ENCODE data around the gene GPR158. TPM values are rescaled to one million over a fixed set of nuclear protein-coding genes. Genes with fewer than 3 reads are reported as not detected.
"Not testable (repeated sequence)": the region's sequence is repeated elsewhere in the genome, so short reads cannot be mapped to it uniquely, and the experiment has no call there.

The GPR158 gene, protein sequence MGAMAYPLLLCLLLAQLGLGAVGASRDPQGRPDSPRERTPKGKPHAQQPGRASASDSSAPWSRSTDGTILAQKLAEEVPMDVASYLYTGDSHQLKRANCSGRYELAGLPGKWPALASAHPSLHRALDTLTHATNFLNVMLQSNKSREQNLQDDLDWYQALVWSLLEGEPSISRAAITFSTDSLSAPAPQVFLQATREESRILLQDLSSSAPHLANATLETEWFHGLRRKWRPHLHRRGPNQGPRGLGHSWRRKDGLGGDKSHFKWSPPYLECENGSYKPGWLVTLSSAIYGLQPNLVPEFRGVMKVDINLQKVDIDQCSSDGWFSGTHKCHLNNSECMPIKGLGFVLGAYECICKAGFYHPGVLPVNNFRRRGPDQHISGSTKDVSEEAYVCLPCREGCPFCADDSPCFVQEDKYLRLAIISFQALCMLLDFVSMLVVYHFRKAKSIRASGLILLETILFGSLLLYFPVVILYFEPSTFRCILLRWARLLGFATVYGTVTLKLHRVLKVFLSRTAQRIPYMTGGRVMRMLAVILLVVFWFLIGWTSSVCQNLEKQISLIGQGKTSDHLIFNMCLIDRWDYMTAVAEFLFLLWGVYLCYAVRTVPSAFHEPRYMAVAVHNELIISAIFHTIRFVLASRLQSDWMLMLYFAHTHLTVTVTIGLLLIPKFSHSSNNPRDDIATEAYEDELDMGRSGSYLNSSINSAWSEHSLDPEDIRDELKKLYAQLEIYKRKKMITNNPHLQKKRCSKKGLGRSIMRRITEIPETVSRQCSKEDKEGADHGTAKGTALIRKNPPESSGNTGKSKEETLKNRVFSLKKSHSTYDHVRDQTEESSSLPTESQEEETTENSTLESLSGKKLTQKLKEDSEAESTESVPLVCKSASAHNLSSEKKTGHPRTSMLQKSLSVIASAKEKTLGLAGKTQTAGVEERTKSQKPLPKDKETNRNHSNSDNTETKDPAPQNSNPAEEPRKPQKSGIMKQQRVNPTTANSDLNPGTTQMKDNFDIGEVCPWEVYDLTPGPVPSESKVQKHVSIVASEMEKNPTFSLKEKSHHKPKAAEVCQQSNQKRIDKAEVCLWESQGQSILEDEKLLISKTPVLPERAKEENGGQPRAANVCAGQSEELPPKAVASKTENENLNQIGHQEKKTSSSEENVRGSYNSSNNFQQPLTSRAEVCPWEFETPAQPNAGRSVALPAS (N-terminal part only)
- polyA plus RNA-seq (ENCODE audit: insufficient read length in 3 of 3), result under 1 TPM; 0.17 to 0.52 (median 0.20) TPM
- long read RNA-seq, donor 1, result 0 reads
- long read RNA-seq, donor 2, result 0 reads
- long read RNA-seq, donor 3, result 0 reads
- long read RNA-seq, donor 4, result 0 reads
- long read RNA-seq, donor 5, result 0 reads
- long read RNA-seq, donor 6, result 0 reads
- long read RNA-seq, donor 7, result 0 reads
- long read RNA-seq, donor 8, result 0 reads
- long read RNA-seq, donor 9, result 0 reads
- long read RNA-seq, donor 10, result 0 reads
- long read RNA-seq, donor 11, result 0 reads
- long read RNA-seq, donor 12, result 0 reads
- long read RNA-seq, donor 13, result 0 reads
- long read RNA-seq, donor 14, result 0 reads
- long read RNA-seq, donor 15, result 0 reads
- long read RNA-seq, donor 16, result 0 reads

- DNase-seq, result peak; percentile 95
Measured at GRCh38 chr10:25174461-25175230, at the start of gene GPR158. Gene GPR158 (plus strand): TSS chr10:25175001. CDS start chr10:25175421, 420 bp downstream.

GRCh38 chr10:25125201-25125611 lies 49.6 kb upstream of the GPR158 start:
- peak; percentile 87 for DNase-seq

- DNase-seq, result no peak
Measured at GRCh38 chr10:25129592-25129991, 45.2 kb upstream of the GPR158 start.

- no peak for DNase-seq
Measured at GRCh38 chr10:25130906-25131305, 43.9 kb upstream of the GPR158 start.

- DNase-seq, result no peak
Measured at GRCh38 chr10:25142116-25142864, 32.5 kb upstream of the GPR158 start.

- DNase-seq, result no peak
Measured at GRCh38 chr10:25157650-25158049, 17.2 kb upstream of the GPR158 start.

- no peak for DNase-seq
Measured at GRCh38 chr10:25159591-25159990, 15.2 kb upstream of the GPR158 start.

DNA sequence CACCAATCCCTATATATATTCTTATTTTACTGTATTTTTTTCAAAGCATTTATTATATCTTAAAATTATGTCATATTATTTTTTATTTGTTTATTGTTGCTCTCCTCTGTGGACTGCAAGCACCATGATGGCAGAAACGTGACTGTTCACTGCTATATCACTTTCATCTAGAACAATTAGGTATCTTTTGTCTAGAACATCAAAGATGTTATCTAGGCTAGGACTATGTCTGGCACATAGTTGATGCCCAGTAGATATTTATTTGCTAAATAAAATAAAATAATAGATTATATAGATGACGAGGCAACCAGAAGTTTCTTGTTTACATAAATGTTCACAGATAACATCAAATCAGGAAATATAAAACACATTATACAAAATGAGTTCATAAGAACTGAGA lies 12.4 kb upstream of the GPR158 start:
- DNase-seq, result no peak

- DNase-seq, result not testable (repeated sequence)
Measured at GRCh38 chr10:25163464-25163863, 11.3 kb upstream of the GPR158 start.

DNA sequence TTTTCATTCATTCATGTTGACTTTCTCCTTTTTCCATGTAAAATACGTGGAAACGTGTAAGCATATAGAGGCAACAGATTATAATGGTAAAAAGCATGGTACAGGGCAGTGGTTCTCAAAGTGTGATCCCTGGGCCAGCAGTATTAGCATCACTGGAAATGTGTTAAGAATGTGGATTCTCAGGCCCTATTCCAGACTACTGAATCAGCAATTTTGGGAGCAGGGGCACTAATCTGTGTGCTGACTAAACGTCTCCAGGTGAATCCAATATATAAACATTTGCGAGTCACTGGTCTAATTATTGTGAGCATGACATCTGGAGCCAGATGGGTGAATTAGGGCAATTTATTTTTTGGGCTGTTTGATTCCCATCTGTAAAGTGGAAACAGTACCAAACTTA lies 5.1 kb upstream of the GPR158 start:
- no peak for DNase-seq

- no peak for DNase-seq
Measured at GRCh38 chr10:25170627-25171026, 4.2 kb upstream of the GPR158 start.

DNA sequence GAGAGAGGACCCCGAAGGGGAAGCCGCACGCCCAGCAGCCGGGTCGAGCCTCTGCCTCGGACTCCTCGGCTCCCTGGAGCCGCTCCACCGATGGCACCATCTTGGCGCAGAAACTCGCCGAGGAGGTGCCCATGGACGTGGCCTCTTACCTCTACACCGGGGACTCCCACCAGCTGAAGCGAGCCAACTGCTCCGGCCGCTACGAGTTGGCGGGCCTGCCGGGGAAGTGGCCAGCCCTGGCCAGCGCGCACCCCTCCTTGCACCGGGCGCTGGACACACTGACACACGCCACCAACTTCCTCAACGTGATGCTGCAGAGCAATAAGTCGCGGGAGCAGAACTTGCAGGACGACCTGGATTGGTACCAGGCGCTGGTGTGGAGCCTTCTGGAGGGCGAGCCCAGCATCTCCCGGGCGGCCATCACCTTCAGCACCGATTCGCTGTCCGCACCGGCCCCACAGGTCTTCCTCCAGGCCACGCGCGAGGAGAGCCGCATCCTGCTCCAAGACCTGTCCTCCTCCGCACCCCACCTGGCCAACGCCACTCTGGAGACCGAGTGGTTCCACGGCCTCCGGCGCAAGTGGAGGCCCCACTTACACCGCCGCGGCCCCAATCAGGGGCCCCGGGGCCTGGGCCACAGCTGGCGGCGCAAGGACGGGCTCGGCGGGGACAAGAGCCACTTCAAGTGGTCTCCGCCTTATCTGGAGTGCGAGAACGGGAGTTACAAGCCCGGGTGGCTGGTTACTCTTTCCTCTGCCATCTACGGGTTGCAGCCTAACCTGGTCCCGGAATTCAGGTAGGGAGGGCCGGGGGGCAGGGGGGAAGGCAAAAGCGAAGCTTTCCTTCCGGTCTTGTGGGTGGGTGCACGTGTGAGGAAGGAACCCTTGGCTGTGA lies 973 bp downstream of the GPR158 start:
- DNase-seq, result peak; percentile 30

- no peak for DNase-seq
Measured at GRCh38 chr10:25176421-25176968, 1.7 kb downstream of the GPR158 start.

- DNase-seq, result no peak
Measured at GRCh38 chr10:25177093-25177753, 2.4 kb downstream of the GPR158 start.

DNA sequence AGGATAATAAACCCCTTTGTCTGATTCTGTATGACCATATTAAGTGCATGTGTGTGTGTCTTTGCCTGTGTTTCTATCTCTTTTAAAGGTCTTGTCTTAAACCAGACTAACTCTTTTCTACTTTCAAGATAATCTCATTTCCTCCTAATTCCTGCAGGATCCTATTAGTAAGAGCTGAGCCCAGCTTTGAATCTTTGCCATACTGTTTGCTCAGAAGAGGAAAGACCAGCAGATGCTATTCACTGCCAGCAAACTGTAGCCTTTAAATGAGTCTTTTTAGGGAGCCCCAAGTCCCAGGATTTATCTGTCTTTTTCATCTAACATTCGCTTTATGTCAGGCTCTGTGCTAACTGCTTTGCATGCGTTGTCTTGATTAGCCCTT lies 2.9 kb downstream of the GPR158 start:
- no peak for DNase-seq

DNA sequence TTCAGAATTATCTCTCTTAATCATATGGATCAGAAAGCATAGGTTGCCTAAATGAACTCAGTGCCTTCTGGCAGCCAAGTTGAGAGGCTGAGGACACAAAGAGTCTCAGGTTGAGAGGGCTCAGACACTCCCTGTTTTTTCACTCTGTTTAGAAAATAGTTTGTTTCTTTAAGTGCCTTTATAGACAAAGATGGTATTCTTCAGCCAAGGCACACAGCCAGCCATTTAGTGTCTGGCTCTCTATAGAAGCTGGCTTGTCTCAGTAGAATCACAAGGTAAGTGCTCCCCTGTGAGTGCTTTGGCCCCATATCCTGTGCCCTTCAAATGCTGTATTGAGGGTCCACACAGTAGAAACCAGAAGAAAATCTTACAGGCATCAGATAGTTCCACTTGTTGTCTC lies 3.6 kb downstream of the GPR158 start:
- no peak for DNase-seq

GRCh38 chr10:25180801-25181200 lies 6.0 kb downstream of the GPR158 start:
- no peak for DNase-seq

GRCh38 chr10:25182636-25183035 lies 7.8 kb downstream of the GPR158 start:
- no peak for DNase-seq
